ENCODE measurements around the gene ESM1.

GRCh38 chr5:54930736-54931135 is 54.7 kb downstream of the ESM1 start:
- TF ChIP-seq CTCF (IDR thresholded peaks at IDR 0.05) (no peak), POLR2AphosphoS5 (IDR thresholded peaks at IDR 0.05; ENCODE audit: insufficient read depth in 1 of 2, low read depth in 1 of 2) (no peak)
